Esophagus (tissue), 2 donors: Measurements from ENCODE around the gene AFF3. TPM values are rescaled to one million over a fixed set of nuclear protein-coding genes. Genes with fewer than 3 reads are reported as not detected.

Source experiments
- H3K27ac ChIP-seq, 2 donors: one replicate each; pipeline ENCODE4 v1.5.1; 2013; ENCODE audit warnings: low read depth in 2 of 2, mild to moderate bottlenecking in 2 of 2, inconsistent platforms in 1 of 2, low read length in 1 of 2, moderate library complexity in 1 of 2
- H3K27me3 ChIP-seq, 2 donors: one replicate each; pipeline ENCODE4 v1.6.1; 2013; ENCODE audit warnings: low read length in 2 of 2, control low read depth in 1 of 2, mild to moderate bottlenecking in 1 of 2; ENCODE audit not compliant: insufficient read depth in 2 of 2, control insufficient read depth in 1 of 2
- H3K36me3 ChIP-seq, 2 donors: one replicate each; pipeline ENCODE4 v1.6.1; 2013; ENCODE audit warnings: low read length in 1 of 2; ENCODE audit not compliant: control insufficient read depth in 2 of 2, insufficient read depth in 2 of 2
- H3K4me1 ChIP-seq, 2 donors: one replicate each; pipeline ENCODE4 v1.6.1; 2013; ENCODE audit warnings: low read length in 1 of 2; ENCODE audit not compliant: control insufficient read depth in 2 of 2, insufficient read depth in 2 of 2
- H3K4me3 ChIP-seq, 2 donors: one replicate each; pipeline ENCODE4 v1.5.1; 2013; ENCODE audit warnings: low read length in 2 of 2, mild to moderate bottlenecking in 2 of 2, low read depth in 1 of 2, moderate library complexity in 1 of 2
- H3K9me3 ChIP-seq, 2 donors: one replicate each; pipeline ENCODE4 v1.6.1; 2013; ENCODE audit warnings: mild to moderate bottlenecking in 2 of 2, low read depth in 1 of 2, low read length in 1 of 2, moderate library complexity in 1 of 2; ENCODE audit not compliant: control insufficient read depth in 2 of 2, insufficient read depth in 1 of 2
- WGBS, 2 donors: extraction: QIAGEN DNeasy Blood & Tissue Kit; methylation state at CpG; one replicate each; pipeline ENCODE4 v1.1.7; 2013; 5-methylcytosine and 5-hydroxymethylcytosine counted together
- polyA plus RNA-seq, 2 donors: library from polyadenylated mRNA; stranded (reverse); fragments of 200-250 nt; gene quantifications; one replicate each; pipeline ENCODE4 v1.2.3, GENCODE V29; 2013
- donor health status: healthy with polysubstance abuse.
- donor health status: Bipolar disorder and iron deficiency.

The AFF3 gene
- polyA plus RNA-seq, 2 donors, result 1.0 to 1.1 TPM

- Histone ChIP-seq H3K36me3 (peaks cover 0 to 2% of the 10 kb centered on the region in 2 donors), H3K27me3 (no peaks in the 10 kb centered on the region), H3K4me3 (no peak overlapping the region), H3K4me1 (no peaks in the 10 kb centered on the region), H3K27ac (no peak overlapping the region), H3K9me3 (peaks cover 0 to 8% of the 10 kb centered on the region in 2 donors)
- WGBS, 2 donors, result 61 to 66% methylated on average over 5 of the region's 5 CpGs
Measured at GRCh38 chr2:100011272-100011731, 131.1 kb downstream of the AFF3 start.

DNA sequence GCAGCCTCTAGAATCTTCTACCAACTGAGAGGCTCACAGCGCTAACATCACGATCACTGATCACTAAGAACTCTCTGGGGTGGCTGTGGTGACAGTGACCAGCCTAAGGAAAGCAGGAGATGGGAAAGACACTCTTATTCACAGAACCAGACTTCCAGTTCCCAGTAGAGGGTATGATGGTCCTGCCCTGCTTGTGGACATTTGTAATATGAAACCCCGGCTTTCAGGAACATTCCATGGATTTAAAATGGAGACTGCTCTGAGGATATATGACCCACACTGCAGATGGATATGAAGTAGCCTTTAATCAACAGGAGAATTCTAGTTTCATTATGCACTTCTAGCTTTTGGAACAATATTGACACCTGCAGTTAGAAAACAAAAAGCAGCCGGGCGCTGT lies 131.8 kb downstream of the AFF3 start:
- H3K36me3 ChIP-seq, result no peaks in the 10 kb centered on the region
- no peak overlapping the region for H3K4me3 ChIP-seq
- H3K27me3 ChIP-seq, result no peaks in the 10 kb centered on the region
- no peaks in the 10 kb centered on the region for H3K4me1 ChIP-seq
- peaks cover 0 to under 1% of the 10 kb centered on the region in 2 donors for H3K9me3 ChIP-seq
- no peak overlapping the region for H3K27ac ChIP-seq
- 91 to 94% methylated on average over 5 of the region's 5 CpGs for WGBS, 2 donors

GRCh38 chr2:100009743-100010142 lies 132.6 kb downstream of the AFF3 start:
- H3K27ac ChIP-seq, result no peak overlapping the region
- H3K4me1 ChIP-seq, result no peaks in the 10 kb centered on the region
- no peaks in the 10 kb centered on the region for H3K27me3 ChIP-seq
- no peaks in the 10 kb centered on the region for H3K9me3 ChIP-seq
- 76% methylated on average over 6 of the region's 6 CpGs for WGBS, 2 donors
- no peaks in the 10 kb centered on the region for H3K36me3 ChIP-seq
- no peak overlapping the region for H3K4me3 ChIP-seq

- WGBS, 2 donors, result 33 to 34% methylated on average over 2 of the region's 2 CpGs
Measured at GRCh38 chr2:100008956-100009355, 133.4 kb downstream of the AFF3 start.

GRCh38 chr2:100006516-100006915 lies 135.9 kb downstream of the AFF3 start:
- no peaks in the 10 kb centered on the region for H3K4me1 ChIP-seq
- no peaks in the 10 kb centered on the region for H3K36me3 ChIP-seq
- H3K9me3 ChIP-seq, result no peaks in the 10 kb centered on the region
- peaks cover 0 to 3% of the 10 kb centered on the region in 2 donors for H3K27me3 ChIP-seq
- 93% methylated on average over 12 of the region's 12 CpGs for WGBS, 2 donors
- H3K4me3 ChIP-seq, result no peak overlapping the region
- no peak overlapping the region for H3K27ac ChIP-seq

More at GRCh38 chr2:100008956-100009355, 133.4 kb downstream of the AFF3 start:
- Histone ChIP-seq H3K27me3 (no peaks in the 10 kb centered on the region), H3K4me3 (no peak overlapping the region), H3K27ac (no peak overlapping the region), H3K9me3 (no peaks in the 10 kb centered on the region), H3K4me1 (no peaks in the 10 kb centered on the region), H3K36me3 (no peaks in the 10 kb centered on the region)

GRCh38 chr2:100004959-100005387 lies 137.4 kb downstream of the AFF3 start:
- Histone ChIP-seq H3K36me3 (no peaks in the 10 kb centered on the region), H3K9me3 (no peaks in the 10 kb centered on the region), H3K27me3 (peaks cover 0 to 3% of the 10 kb centered on the region in 2 donors), H3K27ac (no peak overlapping the region), H3K4me1 (no peaks in the 10 kb centered on the region), H3K4me3 (no peak overlapping the region)
- 64 to 66% methylated on average over 2 of the region's 2 CpGs for WGBS, 2 donors

- Histone ChIP-seq H3K36me3 (no peaks in the 10 kb centered on the region), H3K27me3 (peaks cover 0 to 3% of the 10 kb centered on the region in 2 donors), H3K27ac (no peak overlapping the region), H3K4me1 (no peaks in the 10 kb centered on the region), H3K9me3 (no peaks in the 10 kb centered on the region), H3K4me3 (no peak overlapping the region)
- 79 to 82% methylated on average over 3 of the region's 3 CpGs for WGBS, 2 donors
Measured at GRCh38 chr2:100004348-100004884, 138.0 kb downstream of the AFF3 start.

DNA sequence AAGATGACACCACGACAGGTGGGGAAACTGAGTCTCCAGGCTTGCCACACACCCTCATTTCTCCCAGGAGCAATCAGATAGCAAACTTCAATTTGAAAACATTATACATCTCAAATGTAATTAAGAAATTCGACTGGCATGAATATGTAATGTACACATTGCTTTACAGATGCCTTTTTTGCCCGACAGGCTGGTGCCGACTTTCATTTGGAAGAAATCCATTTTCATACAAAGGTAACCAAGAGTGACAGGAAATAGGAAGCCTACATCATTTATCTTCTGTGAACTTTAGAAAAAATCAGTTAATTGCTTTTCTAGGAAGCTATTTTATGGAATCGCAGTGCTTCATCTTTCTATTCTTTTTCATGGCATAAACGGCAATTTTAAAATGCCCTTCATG lies 140.3 kb downstream of the AFF3 start:
- Histone ChIP-seq H3K27ac (no peak overlapping the region), H3K9me3 (no peaks in the 10 kb centered on the region), H3K27me3 (peaks cover 0 to 3% of the 10 kb centered on the region in 2 donors), H3K4me1 (no peaks in the 10 kb centered on the region), H3K4me3 (no peak overlapping the region), H3K36me3 (no peaks in the 10 kb centered on the region)
- WGBS, 2 donors, result 76 to 79% methylated on average over 6 of the region's 6 CpGs

GRCh38 chr2:100000915-100001707 lies 141.3 kb downstream of the AFF3 start:
- Histone ChIP-seq H3K36me3 (no peaks in the 10 kb centered on the region), H3K27me3 (peaks cover 0 to 3% of the 10 kb centered on the region in 2 donors), H3K27ac (no peak overlapping the region), H3K9me3 (no peaks in the 10 kb centered on the region), H3K4me1 (no peaks in the 10 kb centered on the region), H3K4me3 (no peak overlapping the region)
- 78 to 80% methylated on average over 22 of the region's 22 CpGs for WGBS, 2 donors
